Activated CD4-positive, alpha-beta memory T cell treated with anti-CD3 and anti-CD28 coated beads, Interleukin-2, amount 10 ng/mL, durations not matched to agents 7 days and 5 days (primary cell): Measurements from ENCODE around the gene NACC2. TPM values are rescaled to one million over a fixed set of nuclear protein-coding genes. Genes with fewer than 3 reads are reported as not detected.

Source experiments
- CTCF ChIA-PET: fragments of 350-600 bp; sonication (Branson Sonifier 250); formaldehyde crosslinking; loops from one replicate; lab custom pipeline; 2021; ENCODE audit warnings: antibody characterized with exemption, inconsistent platforms; lab: Charles Lee
- POLR2A ChIA-PET: fragments of 350-600 bp; sonication (Branson Sonifier 250); formaldehyde crosslinking; loops from one replicate; lab custom pipeline; 2021; ENCODE audit warnings: antibody characterized with exemption; lab: Charles Lee
- DNase-seq: peaks from one replicate; pipeline ENCODE4 v3.0.0-alpha.2; 2020
- H3K27ac Mint-ChIP-seq: one replicate; pipeline ENCODE4 v1.8.0; 2021; ENCODE audit warnings: mild to moderate bottlenecking, mixed read lengths
- H3K27me3 Mint-ChIP-seq: one replicate; pipeline ENCODE4 v1.8.0; 2021; ENCODE audit warnings: mixed read lengths
- H3K36me3 Mint-ChIP-seq: one replicate; pipeline ENCODE4 v1.8.0; 2021; ENCODE audit warnings: low read depth, mixed read lengths
- H3K4me1 Mint-ChIP-seq: one replicate; pipeline ENCODE4 v1.8.0; 2021; ENCODE audit warnings: mixed read lengths
- H3K4me3 Mint-ChIP-seq: one replicate; pipeline ENCODE4 v1.8.0; 2021; ENCODE audit warnings: mild to moderate bottlenecking, mixed read lengths
- H3K9me3 Mint-ChIP-seq: one replicate; pipeline ENCODE4 v1.8.0; 2021; ENCODE audit warnings: mixed read lengths
- total RNA-seq, 2 experiments: library from RNA; stranded (reverse); gene quantifications; one replicate each; pipeline ENCODE4 v1.2.3, GENCODE V29; 2021

The NACC2 gene
- total RNA-seq, 2 experiments from 2014 or later = 8.1 to 8.7 TPM

GRCh38 chr9:136085815-136086212 is 9.3 kb downstream of the NACC2 start:
- Mint-ChIP-seq H3K27ac (no peak overlapping the region), H3K27me3 (no peaks in the 10 kb centered on the region), H3K4me3 (no peak overlapping the region), H3K9me3 (no peaks in the 10 kb centered on the region), H3K4me1 (peaks cover 9% of the 10 kb centered on the region), H3K36me3 (no peaks in the 10 kb centered on the region)
- ChIA-PET POLR2A (no interaction called here), CTCF (no interaction called here)
- no peak for DNase-seq

DNA sequence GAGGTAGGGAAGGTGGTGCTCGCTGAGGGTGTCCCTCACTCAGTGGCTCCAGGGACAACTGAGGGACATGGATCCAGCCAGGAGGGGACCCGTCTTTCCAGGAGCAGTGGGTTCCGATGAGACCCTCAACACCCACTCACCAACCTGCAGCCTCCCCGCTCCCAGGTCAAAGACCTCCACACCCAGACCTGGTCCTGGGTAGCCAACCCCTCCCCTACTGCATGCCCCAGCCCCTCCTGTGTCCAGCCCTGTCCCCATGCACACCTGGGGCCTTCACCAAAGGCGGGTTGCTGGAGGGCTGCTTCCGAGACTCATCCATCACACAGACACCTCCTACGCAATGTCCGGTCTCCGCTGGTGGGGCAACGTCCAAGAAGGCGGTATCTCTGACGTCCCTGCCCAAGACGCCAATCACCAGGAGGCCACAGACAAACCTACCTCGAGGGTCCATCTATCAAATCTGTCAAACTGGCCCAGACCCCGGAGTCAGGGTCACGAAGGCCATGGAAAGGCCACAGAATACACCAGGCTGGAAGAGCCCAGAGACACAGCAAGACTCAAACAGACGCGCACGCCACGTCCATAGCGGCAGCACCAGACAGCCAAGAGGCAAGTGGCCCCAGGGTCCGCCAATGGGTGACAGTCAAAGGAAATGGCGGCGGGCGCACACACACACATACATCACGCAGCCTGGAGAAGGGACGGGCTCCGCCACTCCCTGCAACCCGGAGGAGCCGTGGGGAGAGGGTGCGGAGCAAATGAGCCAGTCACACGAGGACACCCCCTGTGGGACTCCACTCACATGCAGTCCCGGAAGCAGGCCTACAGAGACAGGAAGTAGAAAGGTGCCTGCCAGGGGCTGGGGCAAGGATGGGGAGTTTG is 10.8 kb downstream of the NACC2 start:
- peaks cover 4% of the 10 kb centered on the region for H3K4me1 Mint-ChIP-seq
- no peak for DNase-seq
- POLR2A ChIA-PET = no interaction called here

DNA sequence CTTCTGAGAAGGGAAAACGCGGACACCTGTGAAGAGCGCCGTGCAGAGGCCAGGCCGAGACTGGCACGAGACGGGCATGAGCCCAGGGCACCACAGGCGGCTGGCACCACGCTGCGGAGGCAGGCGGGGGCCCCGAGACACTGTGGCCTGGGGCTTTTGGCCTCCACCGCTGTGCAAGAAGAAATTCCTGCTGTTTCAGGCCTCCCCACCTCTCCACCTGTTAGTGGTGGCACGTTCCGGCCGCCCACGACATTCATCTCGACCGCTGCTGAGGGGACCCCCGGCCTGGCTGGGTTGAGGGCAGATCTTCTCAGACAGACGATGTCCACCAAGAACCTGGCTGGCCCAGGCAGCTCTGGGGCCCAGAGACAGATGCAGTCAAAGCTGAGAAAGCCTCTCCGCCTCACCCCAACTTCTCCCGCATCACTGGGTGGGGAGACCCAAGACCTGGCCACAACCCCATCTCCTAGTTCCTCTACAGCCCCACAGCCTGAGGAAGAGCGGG is 11.5 kb downstream of the NACC2 start:
- no peaks in the 10 kb centered on the region for H3K9me3 Mint-ChIP-seq
- CTCF ChIA-PET = no interaction called here
- no peaks in the 10 kb centered on the region for H3K27me3 Mint-ChIP-seq
- H3K27ac Mint-ChIP-seq = no peak overlapping the region
- H3K4me3 Mint-ChIP-seq = no peak overlapping the region
- no peaks in the 10 kb centered on the region for H3K36me3 Mint-ChIP-seq
- DNase-seq = no peak
- H3K4me1 Mint-ChIP-seq = peaks cover 4% of the 10 kb centered on the region
- POLR2A ChIA-PET = no interaction called here

More for the DNA sequence above, 10.8 kb downstream of the NACC2 start:
- Mint-ChIP-seq H3K27ac (no peak overlapping the region), H3K36me3 (no peaks in the 10 kb centered on the region), H3K27me3 (no peaks in the 10 kb centered on the region), H3K9me3 (no peaks in the 10 kb centered on the region), H3K4me3 (no peak overlapping the region)
- CTCF ChIA-PET = no interaction called here

DNA sequence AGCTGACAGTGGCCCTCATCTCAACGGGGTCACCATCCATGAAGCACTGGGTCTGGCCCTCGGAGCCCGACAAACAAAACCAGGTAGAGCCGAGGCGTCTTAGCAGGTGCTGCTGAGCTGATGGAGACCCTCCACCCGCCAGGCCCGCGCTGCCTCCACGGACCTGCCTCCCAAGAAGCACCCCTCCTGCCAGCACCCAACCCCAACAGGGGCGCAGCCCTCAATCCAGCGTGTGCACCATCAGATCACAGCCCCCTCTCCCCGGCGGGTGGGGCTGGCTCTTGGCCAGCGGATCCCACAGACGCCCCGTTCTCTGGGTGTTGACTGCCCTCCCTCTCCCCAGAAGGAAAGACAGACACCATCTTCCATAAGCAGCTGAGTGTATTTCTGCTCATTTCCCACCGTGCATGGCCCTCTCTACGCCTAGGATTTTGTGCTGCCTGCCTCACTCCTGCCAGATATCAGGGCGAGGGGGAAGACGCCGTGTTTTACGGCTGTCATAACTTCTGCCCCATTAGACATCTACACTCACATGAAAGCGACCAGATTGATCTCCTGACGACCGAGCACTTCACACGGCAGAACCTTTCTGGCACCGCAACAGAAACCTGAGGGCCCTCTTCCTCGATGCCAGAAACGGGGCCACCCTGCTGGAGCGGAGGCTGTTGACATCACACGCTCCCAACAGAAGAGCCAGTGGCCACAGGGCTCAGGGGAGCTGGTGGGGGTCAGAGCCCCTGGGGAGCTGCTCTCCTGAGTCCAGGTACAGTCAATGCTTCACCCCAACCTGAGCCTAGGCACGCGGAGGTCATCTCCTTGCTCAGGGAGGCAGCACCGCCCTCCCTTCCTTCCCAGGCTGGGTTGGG is 12.4 kb downstream of the NACC2 start:
- H3K27ac Mint-ChIP-seq = no peak overlapping the region
- no peak for DNase-seq
- no peaks in the 10 kb centered on the region for H3K9me3 Mint-ChIP-seq
- no peaks in the 10 kb centered on the region for H3K27me3 Mint-ChIP-seq
- no peaks in the 10 kb centered on the region for H3K36me3 Mint-ChIP-seq
- ChIA-PET POLR2A (no interaction called here), CTCF (no interaction called here)
- H3K4me1 Mint-ChIP-seq = peaks cover 4% of the 10 kb centered on the region
- H3K4me3 Mint-ChIP-seq = no peak overlapping the region

DNA sequence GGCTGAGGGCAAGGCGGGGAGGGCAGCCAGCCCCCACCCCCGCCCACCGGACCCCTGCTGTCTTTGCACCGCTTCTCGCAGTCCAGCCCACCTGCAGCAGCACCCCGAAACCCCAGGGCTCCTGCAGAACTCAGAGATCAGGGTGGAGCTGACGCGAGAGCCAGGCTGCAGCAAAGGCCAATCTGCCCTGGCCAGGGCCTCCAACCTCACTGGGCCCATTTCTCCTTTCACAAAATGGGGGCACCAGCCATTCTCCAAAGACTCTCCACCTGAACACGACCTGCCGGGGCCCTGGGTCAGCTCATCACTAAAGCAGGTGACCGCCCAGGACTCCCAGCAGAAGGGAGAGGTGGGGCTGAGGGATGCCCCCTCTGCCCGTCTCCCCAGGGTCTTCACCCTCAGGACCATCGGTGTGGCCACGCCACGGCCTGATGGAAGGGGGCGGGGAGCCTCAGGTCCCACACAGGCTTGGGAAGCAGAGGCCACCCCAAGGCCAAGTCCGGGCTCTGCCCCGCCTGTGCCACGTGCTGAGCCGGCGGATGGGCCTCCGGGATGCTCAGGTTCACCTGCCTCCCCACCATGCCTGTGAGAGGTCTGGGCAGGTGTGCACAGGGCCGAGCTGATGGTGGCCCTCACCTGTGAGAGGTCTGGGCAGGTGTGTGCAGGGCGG is 13.1 kb downstream of the NACC2 start:
- peaks cover 4% of the 10 kb centered on the region for H3K4me1 Mint-ChIP-seq
- no peak for DNase-seq
- no peak overlapping the region for H3K4me3 Mint-ChIP-seq
- H3K27me3 Mint-ChIP-seq = no peaks in the 10 kb centered on the region
- H3K36me3 Mint-ChIP-seq = no peaks in the 10 kb centered on the region
- ChIA-PET POLR2A (no interaction called here), CTCF (interaction anchor here (0.6 kb wide), 1 partner anchor 8 kb away, joined by 3 read pairs; no protein-coding TSS in a partner anchor)
- H3K9me3 Mint-ChIP-seq = no peaks in the 10 kb centered on the region
- no peak overlapping the region for H3K27ac Mint-ChIP-seq

- Mint-ChIP-seq H3K27ac (no peak overlapping the region), H3K4me3 (no peak overlapping the region), H3K9me3 (no peaks in the 10 kb centered on the region), H3K36me3 (no peaks in the 10 kb centered on the region), H3K4me1 (peaks cover 5% of the 10 kb centered on the region), H3K27me3 (no peaks in the 10 kb centered on the region)
- DNase-seq = no peak
- POLR2A ChIA-PET = no interaction called here
- CTCF ChIA-PET = interaction anchor here (0.6 kb wide), 1 partner anchor 8 kb away, joined by 3 read pairs; no protein-coding TSS in a partner anchor
These were observed 13.8 kb downstream of the NACC2 start for GRCh38 chr9:136081113-136081825.

- ChIA-PET POLR2A (no interaction called here), CTCF (no interaction called here)
- Mint-ChIP-seq H3K27ac (no peak overlapping the region), H3K4me1 (peaks cover 7% of the 10 kb centered on the region), H3K36me3 (no peaks in the 10 kb centered on the region), H3K9me3 (no peaks in the 10 kb centered on the region), H3K27me3 (no peaks in the 10 kb centered on the region), H3K4me3 (no peak overlapping the region)
- no peak for DNase-seq
These were observed 14.4 kb downstream of the NACC2 start for GRCh38 chr9:136080716-136081112.

GRCh38 chr9:136079916-136080246 is 15.2 kb downstream of the NACC2 start:
- H3K36me3 Mint-ChIP-seq = no peaks in the 10 kb centered on the region
- no peaks in the 10 kb centered on the region for H3K9me3 Mint-ChIP-seq
- no peak overlapping the region for H3K27ac Mint-ChIP-seq
- POLR2A ChIA-PET = no interaction called here
- no peaks in the 10 kb centered on the region for H3K27me3 Mint-ChIP-seq
- H3K4me3 Mint-ChIP-seq = no peak overlapping the region
- DNase-seq = no peak
- peaks cover 7% of the 10 kb centered on the region for H3K4me1 Mint-ChIP-seq
- CTCF ChIA-PET = no interaction called here

- DNase-seq = no peak
- Mint-ChIP-seq H3K27ac (no peak overlapping the region), H3K9me3 (no peaks in the 10 kb centered on the region), H3K4me1 (peaks cover 3% of the 10 kb centered on the region), H3K4me3 (no peak overlapping the region), H3K27me3 (no peaks in the 10 kb centered on the region), H3K36me3 (no peaks in the 10 kb centered on the region)
- CTCF ChIA-PET = no interaction called here
- POLR2A ChIA-PET = no interaction called here
These were observed 15.7 kb downstream of the NACC2 start for GRCh38 chr9:136079211-136079915.

GRCh38 chr9:136078498-136079011 is 16.5 kb downstream of the NACC2 start:
- Mint-ChIP-seq H3K9me3 (no peaks in the 10 kb centered on the region), H3K27ac (no peak overlapping the region)

DNA sequence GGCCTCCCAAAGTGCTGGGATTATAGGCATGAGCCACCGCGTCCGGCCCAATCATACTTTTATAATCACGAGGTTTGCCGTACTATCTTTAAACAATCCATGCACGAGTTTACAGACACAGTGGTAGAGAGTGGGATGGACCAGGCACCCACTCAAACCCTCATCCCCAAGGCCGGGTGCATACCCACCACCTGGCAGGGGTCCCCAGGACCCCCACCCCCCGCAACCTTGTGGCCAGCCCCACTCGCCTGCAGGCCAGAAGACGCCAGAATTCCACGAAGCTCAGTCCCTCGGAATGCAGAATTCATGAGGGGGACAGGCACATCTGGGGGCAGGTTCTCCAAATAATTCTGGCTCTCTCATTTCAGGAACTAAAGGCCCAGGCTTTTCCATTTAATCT is 17.1 kb downstream of the NACC2 start:
- H3K4me1 Mint-ChIP-seq = peaks cover 3% of the 10 kb centered on the region
- no peak for DNase-seq
- H3K27me3 Mint-ChIP-seq = no peaks in the 10 kb centered on the region
- ChIA-PET POLR2A (no interaction called here), CTCF (no interaction called here)
- H3K27ac Mint-ChIP-seq = no peak overlapping the region
- H3K36me3 Mint-ChIP-seq = no peaks in the 10 kb centered on the region
- no peak overlapping the region for H3K4me3 Mint-ChIP-seq
- H3K9me3 Mint-ChIP-seq = no peaks in the 10 kb centered on the region

More at GRCh38 chr9:136078498-136079011, 16.5 kb downstream of the NACC2 start:
- Mint-ChIP-seq H3K27me3 (no peaks in the 10 kb centered on the region), H3K36me3 (no peaks in the 10 kb centered on the region), H3K4me3 (no peak overlapping the region), H3K4me1 (peaks cover 3% of the 10 kb centered on the region)
- ChIA-PET CTCF (no interaction called here), POLR2A (no interaction called here)
- DNase-seq = no peak

DNA sequence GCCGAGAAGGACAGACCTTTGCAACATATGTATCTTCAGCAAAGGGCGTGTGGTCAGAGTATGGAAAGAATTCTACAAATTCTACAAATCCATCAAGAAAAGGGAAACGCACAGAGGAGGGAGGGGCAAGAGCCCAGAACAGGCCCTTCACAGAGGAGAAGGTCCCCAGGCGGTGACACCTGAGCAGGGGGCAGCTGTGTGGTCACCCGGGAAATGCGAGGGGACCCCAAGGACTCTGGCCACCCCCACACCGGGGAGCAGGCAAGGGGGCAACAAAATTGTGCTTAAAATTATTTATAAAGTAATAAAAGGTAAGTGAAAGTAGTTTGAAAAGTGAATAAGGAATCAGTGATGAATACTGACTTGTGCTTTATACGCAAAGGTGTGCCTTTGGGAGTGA is 17.6 kb downstream of the NACC2 start:
- Mint-ChIP-seq H3K4me3 (no peak overlapping the region), H3K27ac (no peak overlapping the region), H3K4me1 (peaks cover 3% of the 10 kb centered on the region), H3K9me3 (no peaks in the 10 kb centered on the region), H3K36me3 (no peaks in the 10 kb centered on the region), H3K27me3 (no peaks in the 10 kb centered on the region)
- POLR2A ChIA-PET = no interaction called here
- no peak for DNase-seq
- CTCF ChIA-PET = no interaction called here
